NOMO-1 (cell line): ENCODE data around the gene RAB3IL1.

Experiments used
- DNase-seq, 2 experiments: peaks; one replicate each; lab custom pipeline; 2025; ENCODE audit not compliant: unreplicated experiment in 2 of 2; lab: John Stamatoyannopoulos, UW

The RAB3IL1 gene

DNA sequence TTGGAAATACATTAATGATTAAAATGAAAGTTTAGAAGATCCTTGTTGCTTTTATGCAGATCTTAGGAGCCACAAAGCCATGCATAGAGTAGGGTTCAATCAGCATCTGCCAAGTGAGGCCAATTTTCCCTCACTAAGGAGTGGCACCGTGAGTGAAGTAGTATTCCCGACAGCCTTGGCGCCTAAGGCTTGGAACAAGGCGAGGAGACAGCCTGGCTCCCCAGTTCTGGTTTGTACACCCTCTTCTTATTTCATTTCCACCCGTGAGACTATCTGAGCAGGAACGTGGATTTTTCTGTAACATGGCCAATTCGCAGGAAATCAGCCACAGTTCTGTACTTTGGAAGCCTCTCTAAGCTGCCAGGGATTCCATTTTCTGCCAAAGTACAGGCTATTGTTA, 66.7 kb downstream of the RAB3IL1 start:
- no peak for DNase-seq

- DNase-seq, result no peak
These were observed 68.7 kb downstream of the RAB3IL1 start for GRCh38 chr11:61848631-61849030.

DNA sequence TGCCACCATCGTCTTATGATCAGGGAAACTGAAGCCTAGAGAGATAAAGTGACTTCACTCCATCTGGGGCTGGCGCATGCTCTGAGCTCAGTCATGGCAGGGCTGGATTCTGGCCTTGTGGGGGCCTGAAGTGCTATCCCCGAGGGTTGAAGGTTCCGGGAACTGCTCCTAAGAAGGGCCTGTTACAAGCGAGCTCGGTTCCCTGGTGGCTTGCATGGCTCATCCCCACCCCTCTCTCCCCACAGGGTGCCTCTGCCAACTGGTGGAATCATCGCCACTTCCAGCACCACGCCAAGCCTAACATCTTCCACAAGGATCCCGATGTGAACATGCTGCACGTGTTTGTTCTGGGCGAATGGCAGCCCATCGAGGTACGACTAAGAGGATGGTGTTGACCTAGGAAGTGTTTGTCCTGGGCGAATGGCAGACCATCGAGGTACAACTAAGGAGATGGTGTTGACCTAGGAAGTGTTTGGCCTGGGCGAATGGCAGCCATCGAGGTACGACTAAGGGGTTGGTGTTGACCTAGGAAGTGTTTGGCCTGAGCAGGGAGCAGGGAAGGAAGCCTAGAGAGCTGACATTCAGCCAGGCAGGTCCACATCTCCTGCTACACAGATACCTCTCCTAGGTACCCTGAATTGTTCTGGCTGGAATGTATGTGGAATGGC, 69.3 kb downstream of the RAB3IL1 start:
- no peak for DNase-seq
